Activated CD8-positive, alpha-beta memory T cell treated with anti-CD3 and anti-CD28 coated beads, Interleukin-2, amount 50 U/mL, for 1 hour (primary cell): Measurements from ENCODE around the gene MRPS26.
"Not testable (repeated sequence)": the region's sequence is repeated elsewhere in the genome, so short reads cannot be mapped to it uniquely, and the experiment has no call there.

Experiments
- DNase-seq: peaks from one replicate; pipeline ENCODE4 v3.0.0-alpha.2; 2020; ENCODE audit errors: extremely low read depth

Gene MRPS26

DNA sequence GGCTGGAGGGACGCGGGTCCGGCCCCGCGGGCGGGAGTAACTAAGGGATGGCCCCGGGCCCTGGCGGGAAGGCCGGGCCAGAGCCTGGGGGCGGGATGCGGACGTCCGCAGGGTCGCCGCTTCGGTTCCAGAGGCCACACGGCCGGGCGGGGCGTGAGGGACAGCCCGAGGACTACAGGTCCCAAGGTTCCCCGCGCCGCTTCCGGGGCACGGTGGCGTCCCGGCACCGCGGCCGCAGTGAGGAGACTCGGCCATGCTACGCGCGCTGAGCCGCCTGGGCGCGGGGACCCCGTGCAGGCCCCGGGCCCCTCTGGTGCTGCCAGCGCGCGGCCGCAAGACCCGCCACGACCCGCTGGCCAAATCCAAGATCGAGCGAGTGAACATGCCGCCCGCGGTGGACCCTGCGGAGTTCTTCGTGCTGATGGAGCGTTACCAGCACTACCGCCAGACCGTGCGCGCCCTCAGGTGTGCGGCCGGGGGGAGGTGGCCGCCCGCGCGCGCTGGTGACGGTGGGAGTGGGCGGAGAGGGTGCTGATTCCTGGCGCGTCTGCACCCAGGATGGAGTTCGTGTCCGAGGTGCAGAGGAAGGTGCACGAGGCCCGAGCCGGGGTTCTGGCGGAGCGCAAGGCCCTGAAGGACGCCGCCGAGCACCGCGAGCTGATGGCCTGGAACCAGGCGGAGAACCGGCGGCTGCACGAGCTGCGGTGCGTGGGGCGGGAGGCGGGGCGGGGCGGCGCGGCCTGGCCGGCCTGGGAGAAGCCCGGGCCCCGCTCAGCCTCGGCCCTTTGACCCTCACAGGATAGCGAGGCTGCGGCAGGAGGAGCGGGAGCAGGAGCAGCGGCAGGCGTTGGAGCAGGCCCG lies at the start of gene MRPS26:
TSS of gene MRPS26 (plus strand) at position 237 of the 861 bp plus-strand sequence. CDS start at position 254, 17 bp downstream.
- DNase-seq, result no peak

DNA sequence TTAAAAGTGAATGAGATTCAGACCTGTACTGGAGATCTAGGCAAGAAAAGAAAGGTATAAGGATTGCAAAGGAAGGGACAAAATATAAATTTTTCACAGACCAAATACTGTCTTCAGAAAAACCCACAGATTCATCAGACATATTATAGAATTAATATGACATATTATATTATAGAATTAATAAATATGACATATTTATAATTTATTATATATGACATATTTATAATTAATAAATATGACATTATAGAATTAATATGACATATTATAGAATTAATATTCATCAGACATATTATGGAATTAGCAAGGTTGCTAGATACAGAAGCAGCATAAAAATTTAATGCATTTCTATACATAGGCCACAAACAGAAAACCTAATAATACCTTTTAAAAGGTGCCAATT lies 47.1 kb upstream of the MRPS26 start:
- DNase-seq, result no peak

DNA sequence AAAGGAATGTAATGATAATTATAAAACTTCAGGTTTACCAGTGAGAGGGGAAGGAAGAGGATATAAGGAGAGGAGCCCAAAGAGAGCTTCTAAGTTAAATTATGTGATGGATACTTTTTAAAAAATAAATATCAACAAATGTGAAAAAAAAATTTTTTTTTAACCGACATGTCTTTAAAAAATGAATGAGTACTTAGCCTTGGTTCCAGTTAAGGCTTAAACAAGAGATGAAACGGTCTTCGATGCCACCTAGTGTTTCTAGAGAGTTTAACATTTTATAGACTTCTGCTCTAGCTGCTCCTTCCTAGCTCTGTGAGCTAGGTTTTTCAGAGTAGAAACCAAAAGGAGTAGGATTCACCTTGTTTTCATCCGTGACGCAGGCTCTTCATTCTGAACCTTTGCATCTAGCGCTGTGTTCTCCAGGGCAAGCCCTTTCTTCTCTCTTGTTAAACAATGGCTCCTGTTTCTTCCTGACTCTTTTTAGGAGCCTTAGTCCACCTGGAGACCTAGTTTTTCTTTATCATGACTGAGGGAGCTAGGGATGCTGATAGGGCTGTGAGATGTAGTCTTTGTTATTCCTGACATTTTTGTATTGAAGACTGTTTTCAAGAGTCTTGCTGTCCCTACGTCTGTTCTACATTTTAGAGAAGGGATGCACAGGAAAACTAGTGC lies 44.9 kb upstream of the MRPS26 start:
- DNase-seq, result no peak

DNA sequence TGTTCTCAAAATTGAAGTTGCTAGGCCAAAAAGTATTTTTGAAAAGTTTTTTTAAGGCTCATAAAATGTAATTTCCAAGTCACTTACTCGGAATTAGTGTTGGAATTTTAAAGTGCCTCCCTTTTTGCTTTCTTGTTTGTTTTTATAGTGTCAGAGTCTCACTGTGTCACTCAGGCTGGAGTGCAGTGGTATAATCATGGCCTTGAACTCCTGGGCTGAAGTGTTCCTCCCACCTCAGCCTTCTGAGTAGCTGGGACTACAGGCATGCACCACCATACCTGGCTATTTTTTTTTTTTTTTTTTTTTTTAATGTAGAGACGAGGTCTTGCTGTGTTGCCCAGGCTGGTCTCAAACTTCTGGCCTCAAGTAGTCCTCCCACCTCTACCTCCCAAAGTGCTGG lies 42.4 kb upstream of the MRPS26 start:
- DNase-seq, result no peak

DNA sequence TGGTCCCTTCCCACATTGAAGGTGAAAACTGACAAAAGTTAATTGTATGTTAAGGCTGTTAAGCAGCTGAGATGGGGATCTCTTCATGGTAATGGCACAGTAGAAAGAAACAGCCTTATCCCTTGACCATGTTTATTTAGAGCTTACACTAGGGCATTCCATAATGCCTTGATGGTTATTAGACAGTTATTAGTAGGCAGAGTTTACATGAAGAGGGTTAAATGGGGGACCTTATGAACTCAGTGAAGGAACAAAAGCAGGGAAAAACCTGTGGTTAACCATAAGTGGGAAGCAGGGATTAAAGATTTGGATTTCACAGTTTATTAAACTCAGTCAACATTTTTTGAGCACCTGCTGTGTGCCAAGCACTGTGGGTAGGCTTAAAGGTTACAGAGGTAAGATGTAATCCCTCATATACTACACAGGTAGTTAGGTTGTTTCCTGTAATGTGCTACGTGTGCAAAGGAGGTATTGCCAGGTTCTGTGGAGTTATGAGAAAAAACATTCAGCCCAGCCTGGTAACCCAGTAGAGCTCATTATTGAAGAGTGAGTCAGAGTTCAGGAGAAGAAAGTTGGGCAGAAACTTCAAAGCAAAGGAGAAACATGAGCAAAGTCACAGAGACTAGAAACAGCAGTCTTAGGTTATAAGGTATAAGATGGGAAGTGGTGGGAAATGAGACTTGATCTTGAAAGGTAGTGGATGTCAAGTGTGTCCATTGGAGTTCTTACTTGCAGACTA lies 34.7 kb upstream of the MRPS26 start:
- no peak for DNase-seq

DNA sequence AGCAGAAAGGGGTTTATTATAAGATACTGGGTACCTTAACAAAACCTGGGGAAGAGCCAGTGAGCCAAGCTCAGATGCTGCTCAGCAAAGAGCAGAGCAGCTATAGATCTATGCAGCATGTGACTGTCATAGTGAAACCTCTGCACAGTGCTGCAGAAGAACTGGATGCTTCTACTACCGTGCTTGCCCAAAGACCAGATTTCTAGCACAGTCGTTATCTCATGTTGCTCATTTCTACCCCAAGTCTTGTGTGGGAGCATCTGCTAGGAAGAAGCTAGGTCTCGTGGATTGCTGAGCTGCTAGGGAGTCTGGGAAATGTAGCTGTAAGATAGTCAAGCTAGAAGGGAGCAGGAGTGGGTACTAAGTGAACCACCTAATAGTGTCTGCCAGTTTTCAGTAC lies 34.1 kb upstream of the MRPS26 start:
- DNase-seq, result no peak

DNA sequence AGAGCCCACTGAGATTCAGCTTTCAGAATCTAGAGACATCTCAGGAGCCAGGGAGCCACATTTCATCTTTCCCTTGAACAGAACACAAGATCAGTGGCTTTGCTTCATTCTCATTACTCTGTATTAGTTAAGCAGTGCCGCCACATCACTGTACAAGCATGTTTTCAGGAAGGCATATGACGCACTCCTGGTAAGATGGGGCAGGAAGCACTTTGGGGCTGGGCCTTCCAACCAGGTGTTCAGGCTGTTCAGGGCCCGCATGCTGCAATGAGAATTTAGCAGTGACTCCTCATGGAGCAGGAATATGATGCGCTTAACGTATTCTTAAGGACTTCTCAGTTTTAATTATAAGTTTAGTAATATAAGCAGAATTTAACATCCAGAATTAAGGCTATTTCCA lies 32.1 kb upstream of the MRPS26 start:
- no peak for DNase-seq

DNA sequence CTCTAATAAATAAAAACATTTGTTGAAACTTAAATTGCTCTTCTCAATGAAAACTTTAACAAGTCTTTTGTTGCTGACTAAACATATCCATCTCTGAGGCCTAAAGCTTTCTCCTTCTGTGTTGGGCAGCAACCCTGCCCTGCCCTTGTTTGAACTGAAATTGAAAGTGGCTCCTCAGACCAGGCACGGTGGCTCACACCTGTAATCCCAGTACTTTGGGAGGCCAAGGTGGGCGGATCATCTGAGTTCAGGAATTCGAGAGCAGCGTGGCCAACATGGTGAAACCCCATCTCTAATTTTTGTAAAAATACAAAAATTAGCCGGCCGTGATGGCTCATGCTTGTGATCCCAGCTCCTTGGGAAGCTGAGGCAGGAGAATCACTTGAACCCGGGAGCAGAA lies 31.7 kb upstream of the MRPS26 start:
- no peak for DNase-seq

DNA sequence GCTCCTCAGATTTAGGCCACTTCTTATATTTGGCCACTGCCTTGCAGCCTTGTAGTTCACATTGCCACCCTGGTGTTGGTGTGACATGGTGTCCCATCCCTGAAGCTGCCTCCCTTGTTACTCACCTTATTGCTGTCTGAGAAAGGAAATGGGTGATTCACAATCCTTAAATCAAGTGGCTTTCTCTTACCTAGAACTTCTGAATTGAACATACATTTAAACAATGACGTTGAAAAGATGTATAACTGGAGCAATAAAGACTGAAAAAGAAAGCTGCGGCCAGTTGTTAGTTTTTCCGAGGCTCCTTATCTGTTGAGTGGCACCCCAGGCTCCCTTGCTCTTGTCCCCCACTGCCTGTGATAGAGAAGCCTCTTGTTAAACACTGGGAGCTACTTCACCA lies 31.2 kb upstream of the MRPS26 start:
- no peak for DNase-seq

DNA sequence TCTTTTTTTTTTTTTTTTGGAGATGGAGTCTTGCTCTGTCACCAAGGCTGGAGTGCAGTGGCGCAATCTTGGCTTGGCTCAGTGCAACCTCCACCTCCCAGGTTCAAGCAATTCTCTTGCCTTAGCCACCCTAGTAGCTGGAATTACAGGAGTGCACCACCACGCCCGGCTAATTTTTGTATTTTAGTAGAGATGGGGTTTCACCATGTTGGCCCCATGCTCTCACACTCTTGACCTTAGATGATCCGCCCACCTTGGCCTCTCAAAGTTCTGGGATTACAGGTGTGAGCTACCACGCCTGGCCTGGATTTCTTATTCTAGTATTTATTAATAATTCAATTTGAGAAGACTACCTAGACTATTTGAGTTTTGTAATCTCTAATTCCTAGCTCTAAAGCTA lies 30.6 kb upstream of the MRPS26 start:
- not testable (repeated sequence) for DNase-seq

DNA sequence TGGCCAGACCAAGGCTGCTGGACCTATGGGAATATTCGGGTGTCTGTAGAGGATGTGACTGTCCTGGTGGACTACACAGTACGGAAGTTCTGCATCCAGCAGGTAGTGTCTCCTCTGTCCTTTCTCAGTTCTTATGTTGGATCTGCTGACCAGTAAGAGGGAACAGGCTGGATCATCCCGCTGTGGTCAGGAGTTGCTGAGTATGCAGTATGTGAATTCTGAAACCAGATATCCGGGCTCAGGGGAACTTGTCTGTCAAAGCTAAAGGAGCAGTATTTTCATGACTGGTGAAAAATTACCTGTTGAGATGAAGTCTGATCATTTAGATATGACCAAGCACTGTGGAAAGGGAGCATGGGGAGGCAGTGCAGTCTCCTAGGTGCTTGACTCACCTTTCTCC lies 24.5 kb upstream of the MRPS26 start:
- no peak for DNase-seq

DNA sequence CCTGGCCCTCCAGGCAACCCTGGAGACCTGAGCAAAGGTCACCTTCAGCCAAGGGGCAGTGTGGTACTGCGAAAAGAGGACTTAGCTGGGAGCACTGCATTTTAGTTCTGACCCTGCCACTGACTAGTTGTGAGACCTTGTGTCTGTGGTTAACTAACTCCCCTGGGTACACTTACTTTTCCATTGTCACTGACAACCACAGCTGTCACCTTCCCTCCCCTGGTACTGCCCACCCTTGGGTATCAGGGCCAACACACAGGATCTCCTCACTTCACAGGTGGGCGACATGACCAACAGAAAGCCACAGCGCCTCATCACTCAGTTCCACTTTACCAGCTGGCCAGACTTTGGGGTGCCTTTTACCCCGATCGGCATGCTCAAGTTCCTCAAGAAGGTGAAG lies 24.1 kb upstream of the MRPS26 start:
- DNase-seq, result no peak

DNA sequence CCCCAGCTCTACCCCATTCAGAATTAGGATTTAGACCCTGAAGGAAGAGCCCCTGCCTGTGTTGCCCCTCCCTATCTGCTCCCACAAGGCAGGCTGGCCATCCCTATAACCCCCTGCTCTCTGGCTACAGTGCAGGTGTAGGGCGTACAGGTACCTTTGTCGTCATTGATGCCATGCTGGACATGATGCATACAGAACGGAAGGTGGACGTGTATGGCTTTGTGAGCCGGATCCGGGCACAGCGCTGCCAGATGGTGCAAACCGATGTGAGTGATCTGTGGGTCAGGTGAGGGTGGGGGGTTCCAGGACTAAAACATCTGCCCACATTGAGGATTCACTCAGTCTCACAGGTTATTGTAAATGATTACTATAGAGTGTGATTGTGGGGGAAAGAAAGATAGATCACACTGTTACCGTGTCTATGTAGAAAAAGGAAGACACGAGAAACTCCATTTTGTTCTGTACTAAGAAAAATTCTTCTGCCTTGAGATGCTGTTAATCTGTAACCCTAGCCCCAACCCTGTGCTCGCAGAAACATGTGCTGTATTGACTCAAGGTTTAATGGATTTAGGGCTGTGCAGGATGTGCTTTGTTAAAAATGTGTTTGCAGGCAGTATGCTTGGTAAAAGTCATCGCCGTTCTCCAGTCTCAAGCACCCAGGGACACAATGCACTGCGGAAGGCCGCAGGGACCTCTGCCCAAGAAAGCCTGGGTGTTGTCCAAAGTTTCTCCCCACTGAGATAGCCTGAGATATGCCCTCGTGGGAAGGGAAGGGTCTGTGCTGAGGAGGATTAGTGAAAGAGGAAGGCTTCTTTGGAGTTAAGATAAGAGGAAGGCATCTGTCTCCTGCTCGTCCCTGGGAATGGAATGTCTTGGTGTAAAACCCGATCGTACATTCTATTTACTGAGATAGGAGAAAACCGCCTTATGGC lies 23.0 kb upstream of the MRPS26 start:
- not testable (repeated sequence) for DNase-seq

DNA sequence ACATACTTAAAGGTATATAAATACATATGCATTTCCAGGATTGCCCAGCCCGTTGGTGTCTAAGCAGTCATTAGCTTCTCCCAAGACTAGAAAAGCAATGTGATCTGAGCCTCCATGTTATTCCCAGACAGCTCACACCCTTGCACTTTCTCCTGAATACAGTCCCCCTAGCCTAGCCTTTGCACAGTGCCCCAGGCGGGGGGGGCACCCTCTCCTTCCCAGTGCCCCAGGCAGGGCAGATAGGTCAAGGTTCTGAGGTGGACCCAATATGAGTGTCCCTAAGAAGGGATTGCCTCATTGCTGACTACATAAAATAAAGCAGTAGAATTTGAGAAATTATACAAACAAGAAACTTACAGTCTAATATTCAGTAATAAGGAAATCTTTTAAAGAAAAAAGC lies 17.9 kb upstream of the MRPS26 start:
- DNase-seq, result no peak

DNA sequence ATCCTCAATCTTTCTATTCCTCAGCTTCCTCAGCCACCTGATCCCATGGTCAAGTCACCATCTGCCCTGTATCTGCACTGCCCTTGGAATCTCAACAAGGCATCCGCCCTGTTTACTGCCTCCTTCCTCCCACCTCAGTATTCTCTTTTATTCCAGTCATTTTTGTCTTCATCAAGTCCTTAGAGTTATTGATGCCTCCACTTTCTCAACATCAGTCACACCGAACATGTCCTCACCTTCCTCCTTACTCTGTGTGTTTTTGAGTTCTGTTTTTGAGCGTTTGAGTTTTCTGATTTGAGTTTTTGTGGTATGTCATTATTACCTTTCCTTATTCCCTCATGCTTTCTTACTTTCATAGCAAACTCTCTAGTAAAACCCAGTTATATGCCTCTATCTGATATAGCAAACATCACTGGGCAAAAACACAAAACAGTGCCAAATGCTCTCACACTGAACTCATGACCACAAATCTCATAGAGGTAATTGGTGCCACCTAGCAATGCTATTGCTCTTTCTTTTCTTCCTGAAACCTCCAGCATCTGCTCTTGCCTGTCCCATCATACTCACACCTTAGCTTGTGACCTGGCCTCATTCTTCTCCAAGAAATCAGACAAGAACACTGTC lies 14.2 kb upstream of the MRPS26 start:
- no peak for DNase-seq

DNA sequence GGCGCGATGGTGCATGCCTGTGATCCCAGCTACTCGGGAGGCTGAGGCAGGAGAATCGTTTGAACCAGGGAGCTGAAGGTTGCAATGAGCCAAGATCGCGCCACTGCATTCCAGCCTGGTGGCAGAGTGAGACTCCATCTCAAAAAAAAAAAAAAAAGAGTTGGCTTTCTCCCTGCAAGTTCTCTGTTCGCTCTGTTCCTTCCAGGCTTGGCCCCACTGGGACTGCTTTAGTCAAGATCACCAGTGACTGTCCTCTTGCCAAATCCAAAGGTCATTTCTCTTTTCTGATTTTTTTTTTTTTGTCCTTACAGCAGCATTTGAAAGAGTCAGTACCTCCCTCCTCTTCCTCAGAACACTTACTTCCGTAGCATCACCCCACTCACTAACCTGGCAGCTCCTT lies 13.2 kb upstream of the MRPS26 start:
- DNase-seq, result no peak

DNA sequence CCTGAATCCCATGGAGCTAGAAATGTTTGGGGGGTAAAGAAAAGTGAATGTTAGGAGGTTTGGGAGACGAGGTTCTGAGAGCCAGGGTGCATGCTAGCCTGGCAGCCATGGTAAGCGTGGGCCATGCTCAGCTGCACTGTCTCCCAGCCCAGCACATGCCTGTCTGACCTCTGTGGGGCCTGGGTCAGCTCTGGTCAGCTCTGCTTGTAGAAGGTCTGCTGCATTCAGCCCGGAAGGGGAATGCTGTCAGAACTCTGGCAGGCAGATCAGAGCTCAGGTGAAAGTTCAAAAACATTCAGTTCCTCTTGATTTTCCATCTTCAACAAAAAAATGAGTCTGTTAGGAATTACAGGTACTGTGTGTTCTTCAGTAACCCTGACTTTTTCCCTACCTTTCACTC lies 8.2 kb upstream of the MRPS26 start:
- no peak for DNase-seq

DNA sequence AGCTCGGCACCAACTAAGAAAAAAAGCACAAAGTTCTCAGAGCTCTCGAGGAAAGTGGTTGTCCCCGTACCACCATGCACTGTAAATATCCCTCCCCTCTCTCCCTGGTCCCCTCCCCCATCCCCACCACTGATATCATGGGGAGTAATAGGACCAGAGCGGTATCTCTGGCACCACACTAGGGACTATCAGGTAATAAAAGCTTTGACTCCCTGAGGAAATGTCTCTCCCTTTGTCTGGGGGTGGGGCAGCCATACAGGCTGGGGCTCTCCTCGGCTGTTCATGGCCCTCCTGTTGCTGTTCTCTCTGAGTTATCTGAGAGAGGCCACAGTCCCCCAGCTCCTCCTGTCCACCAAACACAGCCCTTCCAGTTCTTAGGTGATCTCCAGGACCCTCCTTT lies 7.4 kb upstream of the MRPS26 start:
- no peak for DNase-seq

DNA sequence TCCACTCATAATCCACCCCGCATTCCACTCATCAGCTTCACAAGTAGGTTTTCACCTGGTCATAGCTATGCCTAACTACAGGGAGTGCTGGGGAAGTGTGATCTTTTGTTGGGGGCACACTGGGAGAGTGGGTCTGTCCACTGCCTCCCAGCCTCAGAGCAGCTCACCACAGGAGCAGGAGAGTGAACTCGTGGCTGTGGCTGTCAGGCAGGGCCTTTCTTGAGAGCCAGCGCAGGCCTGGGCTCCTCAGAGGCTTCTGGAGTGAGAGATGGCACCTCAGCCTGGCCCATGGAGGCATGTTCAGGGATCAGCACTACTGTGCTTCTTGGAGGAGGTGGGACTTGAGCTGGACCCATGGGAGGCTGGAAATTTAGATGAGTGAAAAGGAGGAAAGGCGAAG lies 6.4 kb upstream of the MRPS26 start:
- no peak for DNase-seq

DNA sequence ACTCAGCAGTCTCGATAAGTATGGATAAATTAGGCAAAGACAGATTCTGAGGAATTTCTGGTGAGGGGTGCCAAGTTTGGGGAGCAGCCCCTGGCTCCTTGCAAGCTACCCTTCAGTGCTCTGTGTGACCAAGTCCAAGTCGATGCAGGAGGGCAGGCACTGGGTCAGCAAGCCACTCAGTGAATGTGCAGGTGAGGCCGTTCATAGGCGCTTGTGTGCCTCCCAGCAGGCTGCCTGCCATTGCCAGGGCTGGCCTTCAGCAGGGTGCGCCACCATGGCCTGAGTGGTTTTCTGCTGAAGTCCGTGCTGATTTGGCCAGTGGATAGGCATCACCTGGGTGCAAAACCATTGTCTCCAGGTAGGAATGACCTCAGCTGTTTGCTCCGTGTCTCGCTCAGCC lies 5.8 kb upstream of the MRPS26 start:
- DNase-seq, result no peak

DNA sequence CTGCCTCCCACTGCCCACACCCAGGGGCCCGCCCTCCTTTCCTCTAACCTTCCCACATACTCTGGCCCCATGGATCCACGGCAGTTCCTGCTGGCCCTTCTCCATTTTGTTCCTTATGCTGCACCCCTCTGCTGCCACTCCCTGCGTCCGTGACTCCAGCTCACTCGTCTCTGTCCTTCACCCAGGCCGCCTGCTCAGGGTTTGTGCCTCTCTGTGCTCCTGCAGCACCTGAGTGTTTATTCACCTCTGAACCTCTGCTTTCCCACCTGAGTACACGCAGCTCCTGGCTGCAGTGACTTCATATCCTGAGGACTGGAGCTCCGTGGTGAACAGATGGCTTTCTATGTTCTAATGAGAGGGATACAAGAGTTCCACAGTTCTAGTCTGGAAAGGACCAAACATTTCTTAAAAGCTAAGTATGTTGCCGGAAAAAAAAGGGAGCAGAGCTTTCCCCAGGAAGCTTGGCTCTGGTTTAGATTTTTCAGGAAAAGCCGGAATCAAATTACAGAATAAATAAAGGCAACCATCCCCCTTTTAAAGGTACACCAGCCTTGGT lies 3.9 kb upstream of the MRPS26 start:
- DNase-seq, result no peak
